K562 (cell line): Measurements from ENCODE around the gene USP38. TPM values are rescaled to one million over a fixed set of nuclear protein-coding genes. Genes with fewer than 3 reads are reported as not detected.

Experiments used
- ATAC-seq: fragments of 200-7000 bp; cut with Tn5 transposase; 3 replicates; pipeline ENCODE4 v1.9.1; 2020; ENCODE audit warnings: moderate library complexity
- BruUV-seq: library from RNA; stranded (reverse); fragments of 400-500 nt; replicated peaks from 2 replicates; lab custom pipeline; 2021; lab: Mats Ljungman, UMichigan
- CTCF ChIA-PET: fragments of 300-600 bp; formaldehyde crosslinking; extraction: SDS; loops from one replicate; lab custom pipeline; 2021; ENCODE audit warnings: low intra/inter-chr PET ratio; lab: Yijun Ruan, JAX
- POLR2A ChIA-PET: fragments of 300-600, 350-650 bp; sonication (Branson Sonifier 250); formaldehyde crosslinking; extraction: SDS; loops from one replicate; lab custom pipeline; 2021; ENCODE audit warnings: antibody characterized with exemption, inconsistent platforms; lab: Yijun Ruan, JAX
- DNase-seq, 4 experiments: peaks; one replicate each; pipeline versions ENCODE4 v3.0.0 to v3.0.0-alpha.2; 2011 to 2018; ENCODE audit warnings: low spot score in 3 of 4, mixed read lengths in 3 of 4; ENCODE audit errors: extremely low read depth in 1 of 4
- FAIRE-seq: peaks from 2 replicates; lab custom pipeline; 2011; peaks lifted over from hg19 to GRCh38; lab: Jason Lieb, UNC
- H2AFZ ChIP-seq: 2 replicates; pipeline ENCODE4 v1.6.0; 2011; ENCODE audit warnings: low read depth, low read length, control low read depth, inconsistent platforms
- H3K27ac ChIP-seq: fragments of 200-600 bp; 3 replicates; pipeline ENCODE4 v1.8.0; 2011; ENCODE audit warnings: low read depth, mild to moderate bottlenecking, control low read depth, inconsistent platforms, low read length, moderate library complexity, mixed read lengths; ENCODE audit errors: extremely low read depth
- H3K27me3 ChIP-seq, 2 experiments: fragments of 300-600 bp in 1 of 2; 2 replicates in 1 of 2; 3 replicates in 1 of 2; pipeline versions ENCODE4 v1.6.0 to v1.8.0; 2011; ENCODE audit warnings: inconsistent platforms in 2 of 2, low read length in 2 of 2, mild to moderate bottlenecking in 1 of 2, mixed read lengths in 1 of 2, moderate library complexity in 1 of 2; ENCODE audit not compliant: control insufficient read depth in 2 of 2, insufficient read depth in 2 of 2
- H3K36me3 ChIP-seq: fragments of 300-600 bp; 3 replicates; pipeline ENCODE4 v1.8.0; 2011; ENCODE audit warnings: mild to moderate bottlenecking, low read length, inconsistent platforms; ENCODE audit not compliant: control insufficient read depth, insufficient read depth
- H3K4me1 ChIP-seq, 2 experiments: fragments of 200-600 bp in 1 of 2; replicated peaks in 1 of 2; 2 replicates in 1 of 2; 3 replicates in 1 of 2; pipeline versions ENCODE4 v1.5.1 to v1.8.0; 2011; ENCODE audit warnings: inconsistent platforms in 2 of 2, low read length in 2 of 2, mild to moderate bottlenecking in 1 of 2, mixed read lengths in 1 of 2, moderate library complexity in 1 of 2; ENCODE audit not compliant: control insufficient read depth in 2 of 2, insufficient read depth in 2 of 2
- H3K4me2 ChIP-seq: 2 replicates; pipeline ENCODE4 v1.6.1; 2011; ENCODE audit warnings: low read length, control low read depth, inconsistent platforms, mixed read lengths; ENCODE audit not compliant: insufficient read depth
- H3K4me3 ChIP-seq: fragments of 200-600 bp; sonication (generic), shearing (Covaris generic); 2 replicates; pipeline ENCODE4 v1.5.1; 2016; ENCODE audit warnings: control low read depth, inconsistent platforms
- H3K79me2 ChIP-seq: fragments of 200-600 bp; 3 replicates; pipeline ENCODE4 v1.8.0; 2011; ENCODE audit warnings: low read length, inconsistent platforms; ENCODE audit not compliant: control insufficient read depth, insufficient read depth
- H3K9ac ChIP-seq, 2 experiments: 2 replicates each; pipeline versions ENCODE4 v1.6.0 to v1.6.1; 2011; ENCODE audit warnings: low read depth in 2 of 2, low read length in 2 of 2, control low read depth in 1 of 2, inconsistent platforms in 1 of 2, mild to moderate bottlenecking in 1 of 2, mixed read lengths in 1 of 2; ENCODE audit not compliant: insufficient read depth in 1 of 2
- H3K9me1 ChIP-seq: one replicate; pipeline ENCODE4 v1.6.0; 2011; ENCODE audit warnings: inconsistent platforms, mild to moderate bottlenecking, low read length, moderate library complexity; ENCODE audit not compliant: control insufficient read depth, insufficient read depth
- H3K9me3 ChIP-seq: replicated peaks from 2 replicates; pipeline ENCODE4 v1.5.1; 2011; ENCODE audit warnings: low read depth, low read length, inconsistent platforms; ENCODE audit not compliant: control insufficient read depth, insufficient read depth
- H4K20me1 ChIP-seq: replicated peaks from 2 replicates; pipeline ENCODE4 v1.6.1; 2011; ENCODE audit warnings: low read length, inconsistent platforms, mixed read lengths; ENCODE audit not compliant: control insufficient read depth, insufficient read depth
- BACH1 ChIP-seq: fragments of 200-800 bp; sonication (Bioruptor generic); IDR thresholded peaks from 2 replicates; pipeline ENCODE4 v1.6.1; 2016; ENCODE audit warnings: missing genetic modification characterization, missing compliant biosample characterization
- HDAC8 ChIP-seq: fragments of 450-650 bp; IDR thresholded peaks from 2 replicates; pipeline ENCODE4 v1.6.1; 2016; ENCODE audit warnings: mild to moderate bottlenecking, missing genetic modification characterization, moderate library complexity, missing compliant biosample characterization
- JUND ChIP-seq, 2 experiments: IDR thresholded peaks; 2 replicates in 1 of 2; 3 replicates in 1 of 2; pipeline ENCODE4 v1.6.1; 2011; ENCODE audit warnings: borderline replicate concordance in 2 of 2, low read depth in 2 of 2, low read length in 2 of 2, improper control_type of control experiment in 1 of 2, missing biosample characterization in 1 of 2, missing genetic modification characterization in 1 of 2, missing genetic modification reagents in 1 of 2
- NCOR1 ChIP-seq: fragments of 450-650 bp; IDR thresholded peaks from 2 replicates; pipeline ENCODE4 v1.6.1; 2016; ENCODE audit warnings: mild to moderate bottlenecking, moderate library complexity
- NEUROD1 ChIP-seq: fragments of 150-350 bp; IDR thresholded peaks from 2 replicates; pipeline ENCODE4 v1.6.1; 2014; ENCODE audit warnings: borderline replicate concordance, low read length, low read depth; ENCODE audit not compliant: partially characterized antibody
- NFXL1 ChIP-seq: fragments of 450-650 bp; formaldehyde crosslinking; IDR thresholded peaks from 2 replicates; pipeline ENCODE4 v1.4.0; 2021; ENCODE audit warnings: mild to moderate bottlenecking
- RBBP5 ChIP-seq: fragments of 200-600 bp; sonication (generic); IDR thresholded peaks from 2 replicates; pipeline ENCODE4 v1.6.1; 2012; ENCODE audit warnings: borderline replicate concordance, mild to moderate bottlenecking, low read length, control low read depth, inconsistent platforms; ENCODE audit not compliant: insufficient read depth, poor library complexity, severe bottlenecking
- SMARCE1 ChIP-seq: fragments of 450-650 bp; IDR thresholded peaks from 2 replicates; pipeline ENCODE4 v1.7.1; 2016; ENCODE audit warnings: mild to moderate bottlenecking
- TFAP4 ChIP-seq: sonication (generic); formaldehyde crosslinking; IDR thresholded peaks from 2 replicates; pipeline ENCODE4 v1.8.0; 2022; ENCODE audit warnings: missing genetic modification reagents, mild to moderate bottlenecking, moderate library complexity, borderline replicate concordance
- UBTF ChIP-seq, 2 experiments: IDR thresholded peaks; 2 replicates each; pipeline ENCODE4 v1.6.1; 2012; ENCODE audit warnings: improper control_type of control experiment in 2 of 2, low read depth in 2 of 2, low read length in 2 of 2, borderline replicate concordance in 1 of 2
- ZBTB34 ChIP-seq: fragments of 250-450 bp; sonication (Bioruptor Pico); IDR thresholded peaks from 2 replicates; pipeline ENCODE4 v1.8.0; 2021; ENCODE audit warnings: mild to moderate bottlenecking, moderate library complexity
- WGBS: fragments of 100-300 bp; shearing (Covaris generic); methylation state at CpG from one replicate; pipeline ENCODE4 v1.1.6; 2016; ENCODE audit warnings: low coverage, mixed read lengths; ENCODE audit not compliant: insufficient coverage; ENCODE audit errors: missing lambda C conversion rate; 5-methylcytosine and 5-hydroxymethylcytosine counted together
- in situ Hi-C: fragments of 300-500 bp; cut with MboI; formaldehyde crosslinking; loops from 4 replicates; pipeline ENCODE4 v1.15.0; 2018; ENCODE audit warnings: inconsistent platforms, mixed read lengths
- intact Hi-C: fragments of 100-400 bp; cut with micrococcal nuclease; formaldehyde crosslinking; loops from 2 replicates; pipeline ENCODE4 v1.14.2; 2022
- polyA plus RNA-seq, 8 experiments: library from polyadenylated mRNA; depleted of rRNA in 4 of 8; stranded (reverse) in 5 of 8; unstranded in 3 of 8; fragments of >200 nt; fragmentation: Nextera tagmentation in 2 of 8; fragmentation: Illumina TruSeq in 1 of 8; extraction: Ambion mirVana in 2 of 8; extraction: Trizol in 1 of 8; gene quantifications; 2 replicates each; pipeline versions ENCODE4 v1.2.1 to v1.2.3, GENCODE V29; 2011 to 2014; ENCODE audit warnings: inconsistent platforms in 1 of 8, missing spikeins in 1 of 8
- total RNA-seq, 7 experiments: library from RNA; depleted of rRNA in 6 of 7; stranded (reverse); fragments of >200 nt in 6 of 7; fragmentation: Illumina TruSeq in 2 of 7; extraction: Trizol in 2 of 7; gene quantifications; 2 replicates each; pipeline versions ENCODE4 v1.2.1 to v1.2.3, GENCODE V29; 2011 to 2021; ENCODE audit warnings: low replicate concordance in 1 of 7

Gene USP38
- total and polyA plus RNA-seq, 9 of the 15 experiments (the other 6 are each of a cell fraction or from before 2014, with no cell fraction given) = 4.2 to 20.6 (median 11.2) TPM

- no peak for TF ChIP-seq JUND (IDR thresholded peaks at IDR 0.05; ENCODE audit: borderline replicate concordance, low read depth, low read length)
- TF ChIP-seq JUND (tag; IDR thresholded peaks at IDR 0.05; ENCODE audit: borderline replicate concordance, low read depth, low read length) = 0 out of 3 replicates have a peak, but pooled peaks have one; percentile 11
- 0 out of 2 replicates have a peak, but pooled peaks have one; percentile 30 for TF ChIP-seq SMARCE1
- TF ChIP-seq BACH1 = peak; percentile 66; the same call in 1 of the 2 replicates
- peak; percentile 3 for TF ChIP-seq NEUROD1
Observed at GRCh38 chr4:143184217-143184502, 557 bp upstream of the USP38 start (continued).

- POLR2A ChIA-PET = interaction anchor here (0.6 to 1.2 kb wide), 3 partner anchors 16 to 414 kb away, joined by 3 to 4 read pairs (median 3); no protein-coding TSS in a partner anchor
- 0 out of 4 replicates have a peak, but pooled peaks of 1 of the 2 experiments have one; percentile 17 for TF ChIP-seq UBTF (IDR thresholded peaks at IDR 0.05; ENCODE audit: borderline replicate concordance in 1 of 2, low read depth in 2 of 2, low read length in 2 of 2)
- peak; percentile 92 for TF ChIP-seq RBBP5
- no peak for TF ChIP-seq HDAC8 (tag)
- 0 out of 2 replicates have a peak, but pooled peaks have one; percentile 40 for TF ChIP-seq TFAP4 (CRISPR knock-in tag)
- TF ChIP-seq NFXL1 (CRISPR knock-in tag) = no peak
- no peak for TF ChIP-seq NCOR1
- TF ChIP-seq ZBTB34 (CRISPR knock-in tag) = no peak
Observed at GRCh38 chr4:143185253-143186107, 763 bp downstream of the USP38 start.

More at GRCh38 chr4:143185253-143186107, 763 bp downstream of the USP38 start:
- Histone ChIP-seq H3K36me3 (peaks cover 23% of the 10 kb centered on the region), H2AFZ (peak overlapping the region; percentile 68), H3K27me3 (no peaks in the 10 kb centered on the region), H3K27ac (peak overlapping the region; percentile 92), H3K4me2 (peak overlapping the region; percentile 93), H3K9ac (peak overlapping the region; percentile 66 to 97), H4K20me1 (peaks cover 7% of the 10 kb centered on the region; the same call in 1 of the 2 replicates), H3K4me3 (peak overlapping the region; percentile 83), H3K9me3 (no peaks in the 10 kb centered on the region), H3K4me1 (peaks cover 0 to 8% of the 10 kb centered on the region in 2 experiments; a peak in 3 of 5 replicates), H3K79me2 (peaks cover 65% of the 10 kb centered on the region), H3K9me1 (no peaks in the 10 kb centered on the region)
- FAIRE-seq (no peak), ATAC-seq (peak; percentile 40), DNase-seq (peak in 2 of 4 experiments; percentile 10 to 48)
- in situ Hi-C loops = no loop called here
- intact Hi-C loops = loop anchor here (5.0 kb wide), 2 partner anchors 152 to 952 kb away; partner anchors contain the start of gene GAB1
- CTCF ChIA-PET = no interaction called here
- no TSS peak for BruUV-seq
- WGBS = under 1% methylated on average over 37 of the region's 50 CpGs
